T-helper 2 cell treated with Interferon-gamma antibody and Interleukin-4, amounts not matched to agents 5 μg/mL and 100 μg/mL, for 36 hours (primary cell): ENCODE data around the gene SPATA7.

Source experiments
- DNase-seq: peaks from one replicate; pipeline ENCODE4 v3.0.0; 2021; ENCODE audit warnings: low spot score
- H3K27ac Mint-ChIP-seq: one replicate; pipeline ENCODE4 v1.8.0; 2021; ENCODE audit warnings: mild to moderate bottlenecking, mixed read lengths
- H3K27me3 Mint-ChIP-seq: one replicate; pipeline ENCODE4 v1.8.0; 2021; ENCODE audit warnings: low read depth, mixed read lengths
- H3K36me3 Mint-ChIP-seq: one replicate; pipeline ENCODE4 v1.8.0; 2021; ENCODE audit warnings: low read depth, mixed read lengths
- H3K4me1 Mint-ChIP-seq: one replicate; pipeline ENCODE4 v1.8.0; 2021; ENCODE audit warnings: low read depth, mixed read lengths
- H3K4me3 Mint-ChIP-seq: one replicate; pipeline ENCODE4 v1.8.0; 2022; ENCODE audit warnings: mild to moderate bottlenecking, moderate library complexity, mixed read lengths
- H3K9me3 Mint-ChIP-seq: one replicate; pipeline ENCODE4 v1.8.0; 2021; ENCODE audit warnings: mixed read lengths

SPATA7 gene

GRCh38 chr14:88385212-88386101 is at the start of gene SPATA7:
SPATA7 (plus strand) TSS chr14:88385657; CDS start chr14:88385819, 162 bp downstream.
- H3K9me3 Mint-ChIP-seq: no peaks in the 10 kb centered on the region
- peaks cover 29% of the 10 kb centered on the region for H3K27me3 Mint-ChIP-seq
- peak within 1 kb of the TSS; percentile 96 for H3K4me3 Mint-ChIP-seq
- peaks cover 22% of the 10 kb centered on the region for H3K4me1 Mint-ChIP-seq
- no peaks in the 10 kb centered on the region for H3K36me3 Mint-ChIP-seq
- H3K27ac Mint-ChIP-seq: peak within 1 kb of the TSS; percentile 85
- DNase-seq: peak; percentile 84

- Mint-ChIP-seq H3K36me3 (no peaks in the 10 kb centered on the region), H3K27me3 (peaks cover 2% of the 10 kb centered on the region), H3K4me3 (no peak overlapping the region), H3K27ac (no peak overlapping the region), H3K9me3 (no peaks in the 10 kb centered on the region), H3K4me1 (no peaks in the 10 kb centered on the region)
- no peak for DNase-seq
These were observed 45.1 kb upstream of the SPATA7 start for GRCh38 chr14:88340357-88340756.

- Mint-ChIP-seq H3K4me3 (no peak overlapping the region), H3K27me3 (peaks cover 2% of the 10 kb centered on the region), H3K27ac (no peak overlapping the region), H3K36me3 (no peaks in the 10 kb centered on the region), H3K9me3 (no peaks in the 10 kb centered on the region), H3K4me1 (no peaks in the 10 kb centered on the region)
- no peak for DNase-seq
These were observed 42.5 kb upstream of the SPATA7 start for GRCh38 chr14:88342980-88343379.

GRCh38 chr14:88346048-88346639 is 39.3 kb upstream of the SPATA7 start:
- H3K9me3 Mint-ChIP-seq: no peaks in the 10 kb centered on the region
- no peaks in the 10 kb centered on the region for H3K27me3 Mint-ChIP-seq
- no peak overlapping the region for H3K4me3 Mint-ChIP-seq
- no peaks in the 10 kb centered on the region for H3K4me1 Mint-ChIP-seq
- no peak overlapping the region for H3K27ac Mint-ChIP-seq
- DNase-seq: no peak
- H3K36me3 Mint-ChIP-seq: no peaks in the 10 kb centered on the region

- no peaks in the 10 kb centered on the region for H3K36me3 Mint-ChIP-seq
- H3K27ac Mint-ChIP-seq: no peak overlapping the region
- no peak overlapping the region for H3K4me3 Mint-ChIP-seq
- H3K27me3 Mint-ChIP-seq: no peaks in the 10 kb centered on the region
- no peaks in the 10 kb centered on the region for H3K4me1 Mint-ChIP-seq
- DNase-seq: no peak
- H3K9me3 Mint-ChIP-seq: no peaks in the 10 kb centered on the region
These were observed 36.9 kb upstream of the SPATA7 start for GRCh38 chr14:88348546-88348945.

GRCh38 chr14:88351966-88352691 is 33.3 kb upstream of the SPATA7 start:
- no peak overlapping the region for H3K4me3 Mint-ChIP-seq
- H3K4me1 Mint-ChIP-seq: no peaks in the 10 kb centered on the region
- no peaks in the 10 kb centered on the region for H3K36me3 Mint-ChIP-seq
- no peak overlapping the region for H3K27ac Mint-ChIP-seq
- no peaks in the 10 kb centered on the region for H3K9me3 Mint-ChIP-seq
- DNase-seq: no peak
- no peaks in the 10 kb centered on the region for H3K27me3 Mint-ChIP-seq

GRCh38 chr14:88352698-88353097 is 32.8 kb upstream of the SPATA7 start:
- H3K4me3 Mint-ChIP-seq: no peak overlapping the region
- H3K27me3 Mint-ChIP-seq: no peaks in the 10 kb centered on the region
- no peak for DNase-seq
- H3K4me1 Mint-ChIP-seq: no peaks in the 10 kb centered on the region
- no peaks in the 10 kb centered on the region for H3K9me3 Mint-ChIP-seq
- H3K36me3 Mint-ChIP-seq: no peaks in the 10 kb centered on the region
- no peak overlapping the region for H3K27ac Mint-ChIP-seq

GRCh38 chr14:88354358-88354757 is 31.1 kb upstream of the SPATA7 start:
- H3K4me3 Mint-ChIP-seq: no peak overlapping the region
- H3K9me3 Mint-ChIP-seq: no peaks in the 10 kb centered on the region
- H3K36me3 Mint-ChIP-seq: no peaks in the 10 kb centered on the region
- H3K4me1 Mint-ChIP-seq: no peaks in the 10 kb centered on the region
- no peaks in the 10 kb centered on the region for H3K27me3 Mint-ChIP-seq
- no peak overlapping the region for H3K27ac Mint-ChIP-seq
- DNase-seq: no peak

GRCh38 chr14:88359500-88359899 is 26.0 kb upstream of the SPATA7 start:
- no peak for DNase-seq
- no peaks in the 10 kb centered on the region for H3K27me3 Mint-ChIP-seq

GRCh38 chr14:88363644-88364043 is 21.8 kb upstream of the SPATA7 start:
- H3K4me1 Mint-ChIP-seq: no peaks in the 10 kb centered on the region
- peaks cover 2% of the 10 kb centered on the region for H3K27me3 Mint-ChIP-seq
- H3K4me3 Mint-ChIP-seq: no peak overlapping the region
- H3K9me3 Mint-ChIP-seq: no peaks in the 10 kb centered on the region
- no peak overlapping the region for H3K27ac Mint-ChIP-seq
- no peaks in the 10 kb centered on the region for H3K36me3 Mint-ChIP-seq
- no peak for DNase-seq

More at GRCh38 chr14:88359500-88359899, 26.0 kb upstream of the SPATA7 start:
- Mint-ChIP-seq H3K4me1 (no peaks in the 10 kb centered on the region), H3K36me3 (no peaks in the 10 kb centered on the region), H3K9me3 (no peaks in the 10 kb centered on the region), H3K4me3 (no peak overlapping the region), H3K27ac (no peak overlapping the region)

- no peaks in the 10 kb centered on the region for H3K9me3 Mint-ChIP-seq
- no peak overlapping the region for H3K4me3 Mint-ChIP-seq
- no peak for DNase-seq
- H3K36me3 Mint-ChIP-seq: no peaks in the 10 kb centered on the region
- peaks cover 2% of the 10 kb centered on the region for H3K27me3 Mint-ChIP-seq
- no peaks in the 10 kb centered on the region for H3K4me1 Mint-ChIP-seq
- no peak overlapping the region for H3K27ac Mint-ChIP-seq
These were observed 20.6 kb upstream of the SPATA7 start for GRCh38 chr14:88364710-88365413.

GRCh38 chr14:88369496-88369895 is 16.0 kb upstream of the SPATA7 start:
- Mint-ChIP-seq H3K4me1 (no peaks in the 10 kb centered on the region), H3K4me3 (no peak overlapping the region), H3K27me3 (peaks cover 15% of the 10 kb centered on the region), H3K27ac (no peak overlapping the region), H3K9me3 (no peaks in the 10 kb centered on the region), H3K36me3 (no peaks in the 10 kb centered on the region)
- DNase-seq: no peak

GRCh38 chr14:88379706-88380343 is 5.6 kb upstream of the SPATA7 start:
- no peak for DNase-seq
- Mint-ChIP-seq H3K27me3 (peaks cover 37% of the 10 kb centered on the region), H3K4me1 (peaks cover 9% of the 10 kb centered on the region)

More at GRCh38 chr14:88379706-88380343, 5.6 kb upstream of the SPATA7 start:
- H3K36me3 Mint-ChIP-seq: no peaks in the 10 kb centered on the region
- H3K4me3 Mint-ChIP-seq: no peak overlapping the region
- H3K27ac Mint-ChIP-seq: no peak overlapping the region
- H3K9me3 Mint-ChIP-seq: no peaks in the 10 kb centered on the region
